ENCODE results near the gene RTN4R. TPM values are rescaled to one million over a fixed set of nuclear protein-coding genes. Genes with fewer than 3 reads are reported as not detected.

RTN4R gene
- total and polyA plus RNA-seq, 9 of the 15 experiments (the other 6 are each of a cell fraction or from before 2014, with no cell fraction given): 0.04 to 2.8 (median 1.4) TPM; not detected in 3

DNA sequence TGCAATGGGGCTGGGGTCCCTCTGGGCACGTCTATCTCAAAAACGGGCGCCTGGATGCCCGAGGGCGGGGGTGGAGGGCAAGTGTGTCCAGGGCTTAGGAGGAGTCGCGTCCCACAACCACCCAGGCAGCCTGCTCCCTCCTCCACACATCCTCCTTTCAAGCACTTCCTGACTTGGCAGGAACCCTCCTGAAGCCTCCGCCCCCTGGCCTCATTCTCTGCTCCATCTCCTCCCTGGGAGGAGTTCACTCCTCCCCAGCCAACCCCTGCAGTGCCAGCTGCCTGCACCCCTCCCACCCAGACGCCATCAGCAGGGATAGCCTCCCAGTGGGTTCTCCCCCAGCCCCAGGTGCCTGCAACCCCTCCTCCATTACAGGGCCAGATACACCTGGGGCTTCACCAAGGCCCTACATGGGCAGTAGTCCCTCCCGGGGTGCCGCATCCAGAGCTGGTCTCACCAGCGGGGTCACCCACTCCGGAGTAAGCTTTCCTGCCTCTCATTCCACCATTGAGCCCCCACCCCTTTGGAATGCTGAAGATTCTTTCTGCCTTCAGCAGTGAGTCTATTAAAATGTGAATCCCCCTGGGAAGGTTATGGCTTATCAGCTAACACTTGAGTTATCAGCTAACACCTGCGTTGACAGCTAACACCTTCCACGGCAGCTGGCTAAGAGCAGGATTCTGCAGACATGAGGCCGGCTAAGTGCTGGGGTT is 24.4 kb downstream of the RTN4R start (continued):
- TF ChIP-seq ZNF41 (CRISPR knock-in tag; conservative IDR thresholded peaks at IDR 0.05) (no peak), ZFP30 (CRISPR knock-in tag; IDR thresholded peaks at IDR 0.05; ENCODE audit: borderline replicate concordance) (no peak), TAF7 (tag; IDR thresholded peaks at IDR 0.05) (no peak), ZNF124 (CRISPR knock-in tag; IDR thresholded peaks at IDR 0.05) (no peak), SIX5 (IDR thresholded peaks at IDR 0.05; ENCODE audit: borderline replicate concordance in 1 of 2, insufficient read depth in 1 of 2, low read depth in 1 of 2, low read length in 2 of 2) (no peak), SLC30A9 (CRISPR knock-in tag; IDR thresholded peaks at IDR 0.05) (no peak), EHMT2 (IDR thresholded peaks at IDR 0.05) (no peak), ARHGAP35 (IDR thresholded peaks at IDR 0.05; ENCODE audit: partially characterized antibody) (no peak), STAT5B (CRISPR knock-in tag; IDR thresholded peaks at IDR 0.05) (no peak), ZNF384 (IDR thresholded peaks at IDR 0.05; ENCODE audit: low read depth, low read length) (no peak), MBD2 (IDR thresholded peaks at IDR 0.05; ENCODE audit: borderline replicate concordance, low read depth) (no peak), E2F3 (CRISPR knock-in tag; IDR thresholded peaks at IDR 0.05) (no peak), SP1 (CRISPR knock-in tag; IDR thresholded peaks at IDR 0.05) (no peak), ASH1L (IDR thresholded peaks at IDR 0.05; ENCODE audit: borderline replicate concordance, low read depth, partially characterized antibody) (no peak), TFAM (CRISPR knock-in tag; conservative IDR thresholded peaks at IDR 0.05) (no peak), FOXA3 (CRISPR knock-in tag; conservative IDR thresholded peaks at IDR 0.05 in 1 of 2, IDR thresholded peaks at IDR 0.05 in 1 of 2) (no peak), SUPT5H (IDR thresholded peaks at IDR 0.05) (no peak), STAT5A (IDR thresholded peaks at IDR 0.05; ENCODE audit: borderline replicate concordance, low read length) (no peak), KAT7 (CRISPR knock-in tag; IDR thresholded peaks at IDR 0.05; ENCODE audit: borderline replicate concordance) (no peak), MCM7 (IDR thresholded peaks at IDR 0.05) (no peak)
- TF ChIP-seq, protein P1, sequence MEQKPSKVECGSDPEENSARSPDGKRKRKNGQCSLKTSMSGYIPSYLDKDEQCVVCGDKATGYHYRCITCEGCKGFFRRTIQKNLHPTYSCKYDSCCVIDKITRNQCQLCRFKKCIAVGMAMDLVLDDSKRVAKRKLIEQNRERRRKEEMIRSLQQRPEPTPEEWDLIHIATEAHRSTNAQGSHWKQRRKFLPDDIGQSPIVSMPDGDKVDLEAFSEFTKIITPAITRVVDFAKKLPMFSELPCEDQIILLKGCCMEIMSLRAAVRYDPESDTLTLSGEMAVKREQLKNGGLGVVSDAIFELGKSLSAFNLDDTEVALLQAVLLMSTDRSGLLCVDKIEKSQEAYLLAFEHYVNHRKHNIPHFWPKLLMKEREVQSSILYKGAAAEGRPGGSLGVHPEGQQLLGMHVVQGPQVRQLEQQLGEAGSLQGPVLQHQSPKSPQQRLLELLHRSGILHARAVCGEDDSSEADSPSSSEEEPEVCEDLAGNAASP (IDR thresholded peaks at IDR 0.05): no peak
- TF ChIP-seq, protein P2, sequence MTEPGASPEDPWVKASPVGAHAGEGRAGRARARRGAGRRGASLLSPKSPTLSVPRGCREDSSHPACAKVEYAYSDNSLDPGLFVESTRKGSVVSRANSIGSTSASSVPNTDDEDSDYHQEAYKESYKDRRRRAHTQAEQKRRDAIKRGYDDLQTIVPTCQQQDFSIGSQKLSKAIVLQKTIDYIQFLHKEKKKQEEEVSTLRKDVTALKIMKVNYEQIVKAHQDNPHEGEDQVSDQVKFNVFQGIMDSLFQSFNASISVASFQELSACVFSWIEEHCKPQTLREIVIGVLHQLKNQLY (CRISPR knock-in tag; conservative IDR thresholded peaks at IDR 0.05): 0 out of 4 replicates have a peak, but pooled peaks of 1 of the 2 experiments have one; percentile 36
- TF ChIP-seq, protein P3, sequence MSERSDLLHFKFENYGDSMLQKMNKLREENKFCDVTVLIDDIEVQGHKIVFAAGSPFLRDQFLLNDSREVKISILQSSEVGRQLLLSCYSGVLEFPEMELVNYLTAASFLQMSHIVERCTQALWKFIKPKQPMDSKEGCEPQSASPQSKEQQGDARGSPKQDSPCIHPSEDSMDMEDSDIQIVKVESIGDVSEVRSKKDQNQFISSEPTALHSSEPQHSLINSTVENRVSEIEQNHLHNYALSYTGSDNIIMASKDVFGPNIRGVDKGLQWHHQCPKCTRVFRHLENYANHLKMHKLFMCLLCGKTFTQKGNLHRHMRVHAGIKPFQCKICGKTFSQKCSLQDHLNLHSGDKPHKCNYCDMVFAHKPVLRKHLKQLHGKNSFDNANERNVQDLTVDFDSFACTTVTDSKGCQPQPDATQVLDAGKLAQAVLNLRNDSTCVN (CRISPR knock-in tag; IDR thresholded peaks at IDR 0.05): 0 out of 2 replicates have a peak, but pooled peaks have one; percentile 19
- TF ChIP-seq, protein P4, sequence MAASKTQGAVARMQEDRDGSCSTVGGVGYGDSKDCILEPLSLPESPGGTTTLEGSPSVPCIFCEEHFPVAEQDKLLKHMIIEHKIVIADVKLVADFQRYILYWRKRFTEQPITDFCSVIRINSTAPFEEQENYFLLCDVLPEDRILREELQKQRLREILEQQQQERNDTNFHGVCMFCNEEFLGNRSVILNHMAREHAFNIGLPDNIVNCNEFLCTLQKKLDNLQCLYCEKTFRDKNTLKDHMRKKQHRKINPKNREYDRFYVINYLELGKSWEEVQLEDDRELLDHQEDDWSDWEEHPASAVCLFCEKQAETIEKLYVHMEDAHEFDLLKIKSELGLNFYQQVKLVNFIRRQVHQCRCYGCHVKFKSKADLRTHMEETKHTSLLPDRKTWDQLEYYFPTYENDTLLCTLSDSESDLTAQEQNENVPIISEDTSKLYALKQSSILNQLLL (CRISPR knock-in tag; IDR thresholded peaks at IDR 0.05; ENCODE audit: borderline replicate concordance): no peak
- TF ChIP-seq, protein P5, sequence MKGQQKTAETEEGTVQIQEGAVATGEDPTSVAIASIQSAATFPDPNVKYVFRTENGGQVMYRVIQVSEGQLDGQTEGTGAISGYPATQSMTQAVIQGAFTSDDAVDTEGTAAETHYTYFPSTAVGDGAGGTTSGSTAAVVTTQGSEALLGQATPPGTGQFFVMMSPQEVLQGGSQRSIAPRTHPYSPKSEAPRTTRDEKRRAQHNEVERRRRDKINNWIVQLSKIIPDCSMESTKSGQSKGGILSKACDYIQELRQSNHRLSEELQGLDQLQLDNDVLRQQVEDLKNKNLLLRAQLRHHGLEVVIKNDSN (CRISPR knock-in tag; IDR thresholded peaks at IDR 0.05): no peak

Measured in K562 (cell line).